ENCODE data around the gene FOXP1.

FOXP1 gene

DNA sequence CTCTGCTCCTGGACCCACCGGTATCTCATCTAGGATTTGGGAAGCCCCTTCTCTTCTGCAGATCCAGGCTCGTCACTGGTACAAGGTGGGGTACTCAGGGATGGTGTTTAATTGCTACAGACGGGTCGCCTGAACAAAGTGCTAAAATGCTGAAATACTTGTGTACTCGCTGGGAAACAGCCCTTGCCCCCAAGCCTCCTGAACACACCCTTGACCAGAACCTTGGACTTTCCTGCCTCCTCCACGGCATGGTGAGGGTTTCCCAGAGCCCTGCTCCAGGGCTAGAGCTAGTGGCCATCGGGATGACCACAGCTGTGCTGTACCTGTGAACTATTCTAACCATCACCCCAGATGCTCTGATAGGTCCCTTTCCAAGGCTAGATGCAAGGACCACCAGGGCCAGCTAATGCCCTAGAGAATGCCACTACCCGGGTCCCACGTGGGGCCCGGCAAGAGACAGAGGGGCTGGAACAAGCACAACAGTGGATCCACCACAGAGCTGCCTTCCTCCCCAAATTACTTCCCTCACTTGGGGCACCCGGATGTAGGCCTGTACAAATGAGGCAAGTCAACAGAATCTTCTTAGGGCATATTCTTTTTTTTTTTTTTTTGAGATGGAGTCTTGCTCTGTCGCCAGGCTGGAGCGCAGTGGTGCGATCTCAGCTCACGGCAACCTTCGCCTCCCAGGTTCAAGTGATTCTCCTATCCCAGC is 267.3 kb downstream of the FOXP1 start:
- no peak for DNase-seq
- Histone ChIP-seq H3K4me3 (ENCODE audit: low read depth, low read length) (no peak overlapping the region), H3K27ac (no peak overlapping the region), H3K27me3 (replicated peaks) (no peaks in the 10 kb centered on the region), H3K36me3 (replicated peaks) (no peaks in the 10 kb centered on the region)
- TF ChIP-seq, protein P1, sequence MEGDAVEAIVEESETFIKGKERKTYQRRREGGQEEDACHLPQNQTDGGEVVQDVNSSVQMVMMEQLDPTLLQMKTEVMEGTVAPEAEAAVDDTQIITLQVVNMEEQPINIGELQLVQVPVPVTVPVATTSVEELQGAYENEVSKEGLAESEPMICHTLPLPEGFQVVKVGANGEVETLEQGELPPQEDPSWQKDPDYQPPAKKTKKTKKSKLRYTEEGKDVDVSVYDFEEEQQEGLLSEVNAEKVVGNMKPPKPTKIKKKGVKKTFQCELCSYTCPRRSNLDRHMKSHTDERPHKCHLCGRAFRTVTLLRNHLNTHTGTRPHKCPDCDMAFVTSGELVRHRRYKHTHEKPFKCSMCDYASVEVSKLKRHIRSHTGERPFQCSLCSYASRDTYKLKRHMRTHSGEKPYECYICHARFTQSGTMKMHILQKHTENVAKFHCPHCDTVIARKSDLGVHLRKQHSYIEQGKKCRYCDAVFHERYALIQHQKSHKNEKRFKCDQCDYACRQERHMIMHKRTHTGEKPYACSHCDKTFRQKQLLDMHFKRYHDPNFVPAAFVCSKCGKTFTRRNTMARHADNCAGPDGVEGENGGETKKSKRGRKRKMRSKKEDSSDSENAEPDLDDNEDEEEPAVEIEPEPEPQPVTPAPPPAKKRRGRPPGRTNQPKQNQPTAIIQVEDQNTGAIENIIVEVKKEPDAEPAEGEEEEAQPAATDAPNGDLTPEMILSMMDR (IDR thresholded peaks at IDR 0.05; ENCODE audit: low read depth, low read length, missing control alignments) = no peak
- in situ Hi-C loops (cut with HindIII; ENCODE audit: low pct_ligation_motif_present, low sequenced_read_pairs) = no loop called here

DNA sequence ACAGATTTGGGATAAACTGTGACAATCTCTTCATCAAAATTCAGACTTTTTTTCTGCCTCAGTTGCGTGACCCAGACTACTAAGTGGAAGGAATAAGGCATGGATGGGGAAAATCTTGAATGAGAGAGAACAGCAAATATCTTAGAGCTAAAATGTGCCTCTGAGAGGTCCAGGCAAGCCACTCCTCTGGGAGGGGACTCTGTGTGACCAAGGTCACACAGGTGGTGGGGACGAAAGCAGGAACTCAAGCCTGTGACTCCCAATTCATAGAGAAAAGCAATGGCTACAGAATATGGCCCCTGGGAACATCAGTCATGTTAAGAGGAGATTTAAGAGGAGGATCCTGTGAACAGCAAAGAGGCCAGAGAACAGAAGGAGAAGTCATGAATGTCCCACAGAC is 268.1 kb downstream of the FOXP1 start:
- Histone ChIP-seq H3K27ac (no peak overlapping the region), H3K4me3 (ENCODE audit: low read depth, low read length) (no peak overlapping the region), H3K36me3 (replicated peaks) (no peaks in the 10 kb centered on the region), H3K27me3 (replicated peaks) (no peaks in the 10 kb centered on the region)
- DNase-seq = no peak
- in situ Hi-C loops (cut with HindIII; ENCODE audit: low pct_ligation_motif_present, low sequenced_read_pairs) = no loop called here
- TF ChIP-seq, protein P1 (IDR thresholded peaks at IDR 0.05; ENCODE audit: low read depth, low read length, missing control alignments) = no peak

DNA sequence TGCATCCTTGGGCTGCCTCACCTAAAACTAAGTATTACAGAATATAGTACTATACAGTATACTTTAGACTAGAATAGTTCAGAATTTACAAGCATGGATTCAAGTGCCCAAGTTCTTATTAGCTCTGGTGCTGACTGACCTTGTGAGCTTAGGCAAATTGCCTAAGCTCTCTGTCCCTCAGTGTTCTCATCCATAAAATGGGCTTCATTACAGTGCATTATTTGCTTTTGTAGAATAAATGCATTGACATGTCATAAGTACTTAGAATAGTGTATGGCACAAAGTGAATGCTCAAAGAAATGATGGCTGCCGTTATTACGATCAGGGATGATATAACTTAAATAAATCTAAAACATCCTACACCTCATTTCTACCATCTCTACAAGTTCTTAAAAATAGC is 269.7 kb downstream of the FOXP1 start:
- DNase-seq = no peak
- Histone ChIP-seq H3K4me3 (ENCODE audit: low read depth, low read length) (no peak overlapping the region), H3K36me3 (replicated peaks) (no peaks in the 10 kb centered on the region), H3K27ac (no peak overlapping the region), H3K27me3 (replicated peaks) (no peaks in the 10 kb centered on the region)
- TF ChIP-seq, protein P1 (IDR thresholded peaks at IDR 0.05; ENCODE audit: low read depth, low read length, missing control alignments) = no peak
- in situ Hi-C loops (cut with HindIII; ENCODE audit: low pct_ligation_motif_present, low sequenced_read_pairs) = no loop called here

DNA sequence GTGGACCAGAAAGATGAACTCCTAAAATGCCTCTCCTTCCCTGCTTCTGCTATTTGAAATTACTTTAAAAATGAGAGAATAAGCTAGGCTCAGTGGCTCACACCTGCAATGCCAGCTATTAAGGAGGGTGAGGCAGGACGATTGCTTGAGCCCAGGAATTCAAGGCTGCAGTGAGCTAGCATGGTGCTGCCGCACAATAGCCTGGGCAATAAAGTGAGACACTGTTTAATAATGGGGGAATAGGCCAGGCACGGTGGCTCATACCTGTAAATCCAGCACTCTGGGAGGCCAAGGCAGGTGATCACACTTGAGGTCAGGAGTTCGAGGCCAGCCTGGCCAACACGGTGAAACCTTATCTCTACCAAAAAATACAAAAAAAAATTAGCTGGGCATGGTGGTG is 271.1 kb downstream of the FOXP1 start:
- Histone ChIP-seq H3K27ac (no peak overlapping the region), H3K36me3 (replicated peaks) (no peaks in the 10 kb centered on the region), H3K4me3 (ENCODE audit: low read depth, low read length) (no peak overlapping the region), H3K27me3 (replicated peaks) (no peaks in the 10 kb centered on the region)
- TF ChIP-seq, protein P1 (IDR thresholded peaks at IDR 0.05; ENCODE audit: low read depth, low read length, missing control alignments) = no peak
- in situ Hi-C loops (cut with HindIII; ENCODE audit: low pct_ligation_motif_present, low sequenced_read_pairs) = no loop called here
- no peak for DNase-seq

DNA sequence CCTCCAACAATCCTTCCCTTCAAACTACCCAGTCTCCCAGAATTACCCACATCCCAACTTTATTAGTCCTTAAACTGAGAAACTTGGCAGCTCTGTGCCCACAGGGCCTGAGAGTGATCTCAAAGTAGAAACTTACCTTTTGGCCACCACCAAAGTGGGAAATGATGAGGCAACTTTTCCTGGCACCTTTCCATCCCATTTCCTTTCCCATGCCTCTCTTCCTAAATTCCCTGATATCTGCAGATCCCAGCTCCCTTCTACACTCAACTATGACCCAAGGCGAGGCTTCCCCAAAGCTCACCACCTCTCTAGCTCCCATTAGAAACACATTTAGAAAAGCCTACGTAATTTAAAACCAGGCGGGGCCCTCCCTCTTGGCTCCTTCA is 271.9 kb downstream of the FOXP1 start:
- TF ChIP-seq, protein P1 (IDR thresholded peaks at IDR 0.05; ENCODE audit: low read depth, low read length, missing control alignments) = no peak
- H3K27ac ChIP-seq = no peak overlapping the region
- H3K36me3 ChIP-seq (replicated peaks) = no peaks in the 10 kb centered on the region
- no peak overlapping the region for H3K4me3 ChIP-seq (ENCODE audit: low read depth, low read length)
- DNase-seq = no peak
- in situ Hi-C loops (cut with HindIII; ENCODE audit: low pct_ligation_motif_present, low sequenced_read_pairs) = no loop called here
- H3K27me3 ChIP-seq (replicated peaks) = no peaks in the 10 kb centered on the region
